NB4 (cell line): ENCODE measurements around the gene LRRC8B.

Experiments
- CTCF ChIP-seq: IDR thresholded peaks from one replicate; pipeline ENCODE4 v1.5.1; 2012; ENCODE audit warnings: low read depth, low read length
- MAX ChIP-seq: IDR thresholded peaks from 2 replicates; pipeline ENCODE4 v1.6.1; 2011; ENCODE audit warnings: low read depth, low read length
- MYC ChIP-seq: IDR thresholded peaks from 2 replicates; pipeline ENCODE4 v1.6.1; 2011; ENCODE audit warnings: low read depth, low read length
- POLR2A ChIP-seq: IDR thresholded peaks from 2 replicates; pipeline ENCODE4 v1.6.1; 2011; ENCODE audit warnings: mild to moderate bottlenecking; ENCODE audit not compliant: insufficient read length; ENCODE audit errors: extremely low read depth

GRCh38 chr1:89483010-89483756, 41.4 kb upstream of the LRRC8B start:
- peak; percentile 57 for TF ChIP-seq CTCF
- TF ChIP-seq POLR2A: no peak
- TF ChIP-seq MAX: 0 out of 2 replicates have a peak, but pooled peaks have one; percentile 41
- peak; percentile 54; the same call in 1 of the 2 replicates for TF ChIP-seq MYC
